HG02970 (cell line): ENCODE measurements around the gene CAPN12.

Source experiments
- ATAC-seq: cut with Tn5 transposase; IDR thresholded peaks from one replicate; pipeline ENCODE4 v1.9.1; 2021; ENCODE audit warnings: mild to moderate bottlenecking, moderate library complexity, moderate number of reproducible peaks; ENCODE audit not compliant: unreplicated experiment, low FRiP score

CAPN12 gene

DNA sequence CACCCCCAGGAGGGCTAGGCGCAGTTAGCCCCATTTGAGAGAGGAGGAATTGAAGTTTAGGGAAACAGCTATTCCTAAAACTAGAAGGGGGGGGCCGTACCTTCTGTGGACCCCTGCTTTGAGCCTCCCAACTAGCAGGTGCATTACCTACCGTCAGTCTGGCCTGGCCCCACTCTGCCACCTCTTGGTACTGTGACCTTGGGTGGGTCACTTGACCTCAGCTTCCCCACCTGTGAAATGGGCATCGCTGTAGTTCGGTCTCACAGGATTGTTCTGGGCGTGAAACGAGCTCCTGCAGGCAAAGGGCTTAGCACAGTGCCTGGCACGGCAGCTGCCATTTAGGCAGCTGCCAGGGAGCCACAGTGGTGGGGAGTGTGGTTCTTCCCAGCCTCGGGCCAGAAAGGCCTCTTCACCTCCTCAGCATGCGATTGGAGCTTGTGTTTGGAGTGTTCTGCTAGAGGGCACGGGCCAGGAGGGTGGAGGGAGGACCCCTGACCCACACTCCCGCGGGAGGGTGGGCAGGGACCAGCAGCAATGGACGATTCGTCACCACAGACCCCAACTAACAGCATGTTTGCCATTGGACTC is 32.0 kb downstream of the CAPN12 start:
- ATAC-seq: no peak

DNA sequence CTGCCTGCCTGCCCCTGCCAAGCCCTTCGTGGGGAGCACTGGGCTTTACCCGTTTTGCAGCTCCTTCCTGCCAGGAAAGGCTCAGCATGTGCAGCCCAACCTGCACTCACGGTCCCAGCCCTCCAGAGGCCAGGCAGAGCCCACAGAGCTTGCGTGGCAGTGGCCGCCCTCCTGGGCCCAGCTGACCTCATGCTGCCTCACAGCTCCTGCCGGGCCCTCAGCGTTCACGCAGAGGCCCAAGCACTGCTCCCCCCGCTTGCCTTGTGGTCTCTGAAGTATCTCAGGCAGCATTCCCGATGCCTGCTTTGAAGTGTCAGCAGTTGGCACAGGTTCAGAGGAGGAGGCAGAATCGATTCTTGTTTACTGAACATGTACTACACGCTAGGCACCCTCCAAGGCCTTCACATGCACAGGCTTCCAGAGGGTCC is 32.5 kb downstream of the CAPN12 start:
- ATAC-seq: no peak

DNA sequence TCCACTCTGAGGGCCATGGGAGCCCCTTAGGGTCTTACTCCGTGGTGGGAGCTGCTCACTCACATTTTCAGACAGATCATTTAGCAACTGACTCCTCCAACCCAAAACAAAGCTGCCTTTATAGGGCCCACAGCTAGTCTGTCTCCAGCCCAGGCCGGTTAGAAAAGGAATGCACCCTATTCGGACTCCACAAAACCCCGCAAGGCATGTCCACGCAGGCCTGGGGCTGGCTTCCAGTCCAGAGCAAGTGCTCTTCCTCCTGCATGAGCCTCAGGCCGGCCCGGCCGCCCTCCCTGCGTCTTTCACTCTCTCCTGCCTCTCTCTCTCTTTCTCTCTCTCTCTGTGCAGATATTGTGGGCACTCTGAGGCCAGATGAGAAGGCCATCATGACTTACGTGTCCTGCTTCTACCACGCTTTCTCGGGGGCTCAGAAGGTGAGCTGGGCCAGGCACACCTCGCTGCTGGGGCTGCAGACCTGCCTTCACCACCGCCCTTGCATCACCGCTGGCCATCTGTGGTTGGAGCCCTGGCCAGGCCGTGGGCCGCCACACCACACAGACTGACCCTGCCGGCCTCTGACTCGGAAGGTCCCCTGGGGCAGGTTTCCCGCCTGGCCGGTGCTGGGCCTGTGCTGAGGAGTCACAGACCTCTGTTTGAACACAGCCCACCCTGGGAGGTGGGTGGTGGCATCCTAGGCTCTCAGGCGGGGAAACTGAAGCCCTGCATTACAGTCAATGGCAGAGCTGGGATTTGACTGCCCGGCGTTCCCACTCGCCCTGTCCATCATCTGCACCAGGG is 33.1 kb downstream of the CAPN12 start:
- no peak for ATAC-seq

DNA sequence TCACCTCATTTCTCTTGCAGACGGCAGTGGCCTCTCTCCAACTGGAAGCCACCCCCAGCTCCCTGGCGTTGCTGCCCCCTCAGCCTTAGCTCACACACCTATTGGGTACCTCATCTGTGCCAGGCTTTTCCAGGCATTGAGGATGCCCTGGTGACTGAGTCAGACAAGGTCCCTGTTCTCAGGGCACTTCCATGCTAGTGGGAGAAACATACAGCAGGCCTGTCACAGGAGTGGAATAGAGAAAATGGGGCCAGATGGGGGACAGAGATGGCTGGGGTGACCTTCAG is 33.9 kb downstream of the CAPN12 start:
- no peak for ATAC-seq

DNA sequence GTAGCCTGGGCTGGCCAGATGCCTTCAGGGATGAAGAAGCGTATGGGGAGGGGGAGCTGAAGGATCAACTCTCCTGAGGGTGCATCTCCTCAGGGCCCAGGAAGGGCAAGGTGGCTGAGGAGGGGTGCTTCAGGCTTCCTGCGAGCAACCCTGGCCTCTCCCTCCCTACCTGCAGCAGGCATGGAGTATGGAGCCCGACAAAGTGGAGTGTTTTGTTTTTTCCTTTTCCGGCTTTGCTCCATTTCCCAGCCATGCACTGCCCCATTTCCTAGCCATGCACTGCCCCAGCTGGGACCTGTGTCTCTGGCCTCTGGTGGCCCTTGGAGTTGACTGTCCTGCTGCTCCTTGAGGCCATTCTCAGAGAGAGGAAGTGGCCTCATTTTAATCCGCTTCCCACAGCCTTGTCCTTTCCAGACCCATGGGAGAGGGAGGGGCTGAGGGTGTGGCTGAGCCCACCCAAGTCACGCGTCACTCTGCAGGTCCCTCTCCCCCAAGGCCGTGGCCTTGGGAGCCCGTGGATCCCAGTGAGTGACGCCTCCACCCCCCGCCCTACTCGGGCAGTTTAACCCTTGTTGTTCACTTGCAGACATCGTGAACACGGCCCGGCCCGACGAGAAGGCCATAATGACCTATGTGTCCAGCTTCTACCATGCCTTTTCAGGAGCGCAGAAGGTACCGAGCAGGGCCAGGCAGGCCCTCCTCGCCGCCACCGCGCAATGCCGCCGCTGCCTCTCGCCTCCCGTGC is 34.4 kb downstream of the CAPN12 start:
- no peak for ATAC-seq

DNA sequence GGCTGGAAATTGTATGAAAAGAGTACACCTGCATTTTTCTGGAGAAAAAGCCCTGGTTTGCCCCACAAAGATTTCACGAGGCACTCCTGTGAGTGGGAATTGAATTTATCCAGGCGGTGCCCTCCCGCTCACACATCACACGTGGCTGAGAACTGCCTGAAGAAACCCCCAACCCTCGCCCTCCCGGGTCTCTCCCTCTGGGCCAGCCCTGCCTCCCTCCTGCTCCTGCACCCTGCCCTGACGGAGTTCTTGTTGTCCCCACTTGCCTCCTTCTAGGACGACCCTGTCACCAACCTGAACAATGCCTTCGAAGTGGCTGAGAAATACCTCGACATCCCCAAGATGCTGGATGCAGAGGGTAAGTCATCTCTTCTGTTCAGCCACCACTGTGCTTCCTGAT is 35.2 kb downstream of the CAPN12 start:
- ATAC-seq: no peak

DNA sequence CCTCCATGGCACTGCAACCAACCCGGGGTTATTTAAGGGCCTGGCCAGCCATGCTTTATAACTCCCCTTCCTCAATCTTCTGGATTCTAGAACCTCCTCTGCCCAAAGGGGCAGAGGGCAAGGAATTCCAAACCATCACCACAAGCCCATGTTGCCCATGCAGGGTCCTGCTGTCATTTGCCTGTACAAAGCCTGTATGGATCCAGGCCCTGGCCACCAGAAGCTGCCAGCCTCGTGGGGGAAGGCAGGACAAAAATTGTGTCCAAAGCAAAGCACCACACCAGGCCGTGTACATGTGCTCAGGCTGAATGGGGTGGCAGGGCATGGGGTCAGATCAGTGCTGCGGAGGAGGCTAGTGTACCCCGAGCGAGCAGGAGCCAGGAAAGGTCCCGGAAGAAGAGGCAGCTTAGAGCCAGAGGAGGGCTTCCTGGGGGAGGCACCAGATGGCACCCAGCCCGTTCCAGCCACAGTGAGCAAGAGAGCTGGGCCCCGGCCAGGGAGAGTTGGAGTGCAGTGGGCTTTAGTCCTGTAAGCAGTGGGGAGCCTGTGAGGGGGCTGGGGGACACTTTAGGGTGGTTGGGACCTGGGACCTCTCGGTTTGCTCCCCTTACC is 35.8 kb downstream of the CAPN12 start:
- no peak for ATAC-seq

DNA sequence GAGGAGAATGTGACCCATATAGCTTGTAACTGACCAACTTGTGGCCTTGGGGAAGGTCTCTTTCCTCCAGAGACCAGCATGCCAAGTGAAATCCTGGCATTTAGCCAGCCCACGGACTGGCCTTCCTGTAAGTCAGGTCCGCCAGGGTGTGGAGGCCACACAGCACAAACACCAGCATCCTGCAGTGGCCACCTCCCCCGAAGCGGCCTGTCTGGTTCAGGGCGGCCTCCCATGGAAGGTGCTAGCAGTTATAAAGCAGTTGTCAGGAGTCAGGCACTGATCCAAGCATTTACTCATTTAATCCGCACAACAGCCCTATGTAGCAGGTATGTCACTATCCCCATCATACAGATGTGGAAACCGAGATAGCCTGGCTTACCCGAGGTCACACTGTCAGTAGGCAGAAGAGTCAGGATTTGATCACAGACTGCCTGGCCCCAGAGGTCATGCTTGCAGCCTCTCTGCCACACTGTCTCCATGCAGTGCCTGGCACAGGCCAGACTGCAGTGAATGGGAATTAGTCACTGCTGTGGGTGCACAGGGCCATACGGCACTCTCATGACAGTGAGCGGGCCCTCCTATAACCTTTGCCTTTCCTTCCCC is 36.7 kb downstream of the CAPN12 start:
- no peak for ATAC-seq

DNA sequence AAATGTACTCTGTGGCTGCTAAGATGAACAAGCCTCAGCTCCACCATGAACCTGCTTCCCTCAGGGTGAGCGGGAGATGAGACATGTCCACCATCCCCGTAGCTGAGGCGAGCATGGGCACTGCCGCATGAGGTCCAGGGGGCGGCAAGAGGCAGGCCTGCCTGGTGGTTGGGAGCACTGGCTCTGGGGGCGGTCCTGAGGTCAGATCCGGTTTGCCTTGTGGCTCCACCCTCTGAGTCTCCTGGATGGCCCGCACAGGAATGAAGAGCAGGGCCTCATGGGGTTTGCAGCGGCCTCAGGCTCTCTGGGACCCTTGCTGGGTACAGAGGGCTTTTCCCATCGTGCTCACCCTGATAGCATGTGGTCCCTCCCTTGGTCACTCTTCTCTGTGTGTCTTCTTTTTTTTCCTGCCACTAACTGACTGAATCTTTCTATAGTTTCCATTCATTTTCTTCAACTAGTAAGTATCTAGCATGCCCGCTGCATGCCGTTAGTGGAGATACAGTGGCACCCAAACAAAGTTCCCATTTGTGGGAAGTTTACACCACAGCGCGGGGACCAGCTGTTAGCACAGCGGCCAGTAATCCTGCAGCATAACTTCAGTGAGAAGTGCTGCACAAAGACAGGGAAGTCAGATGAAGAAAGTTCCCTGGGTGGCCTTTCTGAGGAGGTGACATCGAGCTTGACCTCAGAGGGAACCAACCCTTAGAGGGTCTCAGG is 37.3 kb downstream of the CAPN12 start:
- no peak for ATAC-seq

DNA sequence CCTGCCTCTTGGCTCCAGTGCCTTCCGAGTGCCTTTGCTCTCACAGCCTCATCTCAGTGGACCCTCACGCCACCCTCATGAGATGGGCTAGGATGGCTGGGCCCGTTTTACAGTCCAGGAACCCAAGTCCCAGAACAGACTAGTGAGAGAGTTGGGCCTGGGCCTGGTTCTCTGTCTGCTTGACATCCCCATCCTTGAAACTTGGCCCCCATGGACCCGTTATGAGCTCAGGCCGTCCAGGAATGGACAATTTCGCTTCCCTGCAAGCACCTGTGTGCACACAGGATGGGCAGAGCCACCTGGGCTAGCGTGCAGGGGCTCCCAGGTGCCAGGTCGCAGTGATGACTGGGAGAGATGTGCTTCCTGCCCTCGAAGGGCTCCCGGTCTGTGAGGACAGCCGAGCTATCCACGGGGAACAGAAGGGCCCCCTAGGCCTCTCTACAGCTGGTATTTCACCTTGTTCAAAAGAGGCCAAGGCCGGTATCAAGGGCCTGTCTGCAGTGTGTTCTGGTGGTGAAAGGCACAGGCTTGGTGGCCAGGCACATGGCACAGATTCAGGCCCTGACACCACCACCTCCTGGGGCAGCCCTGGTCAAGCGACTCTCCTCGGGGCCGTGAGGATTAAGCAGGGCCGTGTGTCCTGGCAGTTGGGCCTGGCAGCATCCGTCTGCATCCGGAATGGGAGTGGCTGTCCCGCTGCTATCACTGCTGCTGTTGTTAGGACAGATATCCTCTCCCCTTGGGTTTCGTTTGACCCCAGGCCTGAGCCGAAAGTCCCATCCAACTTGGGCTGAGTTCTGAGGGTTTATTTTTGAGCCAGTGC is 38.9 kb downstream of the CAPN12 start:
- ATAC-seq: no peak

DNA sequence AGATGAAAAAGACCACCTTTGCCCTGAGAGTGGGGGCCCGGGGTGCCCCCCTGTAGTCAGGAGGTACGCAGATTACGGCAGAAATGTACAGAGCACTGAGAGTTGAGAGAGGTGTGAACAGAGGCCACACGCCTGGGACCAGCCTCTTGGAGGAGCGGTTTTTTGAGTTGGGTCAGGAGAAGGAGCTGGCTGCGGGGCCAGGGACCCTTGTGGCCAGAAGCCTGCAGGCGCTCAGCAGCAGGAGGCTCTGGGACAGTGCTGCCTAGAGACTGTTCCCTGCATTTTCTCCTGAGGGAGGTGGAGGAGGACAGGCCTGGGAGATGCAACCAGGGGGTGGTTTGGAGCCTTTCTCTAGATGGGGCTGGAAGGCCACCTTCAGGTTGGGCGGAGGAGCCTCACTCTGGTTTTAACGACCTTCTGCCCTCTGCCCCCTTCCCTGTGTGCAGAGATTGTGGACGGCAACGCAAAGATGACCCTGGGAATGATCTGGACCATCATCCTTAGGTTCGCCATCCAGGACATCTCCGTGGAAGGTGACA is 39.7 kb downstream of the CAPN12 start:
- ATAC-seq: no peak

DNA sequence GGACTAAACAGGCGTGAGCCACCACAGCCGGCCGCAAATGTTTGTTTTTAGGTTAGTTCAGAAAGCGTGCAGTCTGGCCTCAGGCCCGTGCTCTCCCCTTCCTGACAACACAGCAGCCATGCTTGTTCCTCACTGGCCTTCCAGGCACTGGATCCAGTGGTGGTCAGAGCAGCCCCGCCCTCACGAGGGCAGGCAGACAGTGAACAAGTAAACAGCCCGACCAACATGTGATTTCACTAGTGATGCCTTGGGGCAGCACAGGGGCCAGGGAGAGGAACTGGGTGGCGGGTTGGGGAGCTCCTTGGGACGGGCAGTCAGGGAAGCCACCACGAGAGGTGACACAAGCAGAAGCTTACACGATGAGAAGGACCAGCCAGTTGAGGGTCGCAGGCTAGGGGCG is 40.8 kb downstream of the CAPN12 start:
- ATAC-seq: no peak

DNA sequence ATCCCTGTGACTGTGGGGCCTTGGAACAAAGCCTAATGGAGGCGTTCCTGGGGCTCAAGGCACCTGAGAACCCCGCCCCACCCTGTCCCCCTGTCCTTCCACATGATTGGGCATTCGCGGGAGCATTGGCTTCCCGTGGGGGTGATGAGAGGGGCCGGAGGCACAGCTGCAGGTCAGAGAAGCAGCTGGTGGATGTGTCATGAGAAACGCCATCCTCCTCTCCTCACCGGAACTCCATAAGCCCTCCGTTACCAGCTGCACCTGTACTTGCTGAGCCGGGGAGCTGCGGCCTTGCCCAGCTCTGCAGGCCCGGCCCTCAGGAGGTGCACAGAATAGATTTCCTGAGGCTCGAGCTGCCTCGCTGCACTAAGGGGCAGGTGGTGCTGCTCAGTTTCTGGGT is 42.0 kb downstream of the CAPN12 start:
- no peak for ATAC-seq

DNA sequence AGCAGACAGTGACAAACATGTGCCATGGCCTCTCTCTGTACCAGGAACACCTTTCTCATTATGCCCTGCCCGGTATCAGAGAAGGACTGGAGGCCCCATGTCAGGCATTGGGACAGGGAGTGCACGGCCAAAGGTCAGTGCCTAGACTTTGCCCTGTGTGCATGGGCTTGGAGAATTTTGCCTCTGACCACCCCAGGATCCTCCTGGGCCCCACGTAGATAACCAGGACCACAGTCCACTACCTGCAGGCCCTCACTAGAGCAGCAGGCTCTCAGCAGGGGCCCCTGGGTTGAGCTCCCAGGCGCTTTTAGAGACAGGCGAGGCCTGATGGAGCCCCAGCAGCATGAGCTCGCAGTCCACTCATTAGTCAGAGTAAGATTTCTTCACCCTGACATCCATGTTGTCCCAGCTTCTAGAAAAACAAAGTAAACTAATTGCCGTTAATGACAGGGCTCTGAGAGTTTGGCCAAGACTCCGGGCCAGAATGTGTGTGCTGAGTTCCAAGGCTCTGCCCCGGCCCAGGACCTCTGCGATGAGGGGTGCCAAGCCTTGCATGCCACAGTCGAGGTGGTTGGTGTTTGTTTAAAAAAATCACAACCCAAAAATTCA is 42.7 kb downstream of the CAPN12 start:
- no peak for ATAC-seq

DNA sequence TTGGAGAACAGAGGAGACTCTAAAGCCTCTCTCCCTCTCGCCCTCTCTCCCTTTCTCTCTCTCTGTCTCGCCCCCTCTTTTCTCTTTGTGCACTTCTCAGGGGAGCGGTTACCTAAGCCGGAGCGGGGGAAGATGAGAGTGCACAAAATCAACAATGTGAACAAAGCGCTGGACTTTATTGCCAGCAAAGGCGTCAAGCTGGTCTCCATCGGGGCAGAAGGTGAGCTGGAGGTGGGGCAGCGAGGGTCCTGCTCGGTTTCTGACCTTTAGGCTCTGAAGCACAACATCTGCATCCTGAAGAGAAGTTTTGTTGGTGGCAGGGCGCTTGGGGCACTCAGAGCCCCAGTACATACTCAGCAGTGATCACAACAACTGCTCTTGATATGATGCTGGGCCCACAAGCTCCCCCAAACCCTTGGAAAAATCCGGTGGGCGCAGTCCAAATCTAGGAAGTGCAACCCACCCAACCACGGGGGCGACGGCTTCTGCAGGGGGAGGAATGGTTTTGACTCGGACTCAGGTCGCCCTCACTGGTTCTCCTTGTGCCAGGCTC is 43.3 kb downstream of the CAPN12 start:
- no peak for ATAC-seq

DNA sequence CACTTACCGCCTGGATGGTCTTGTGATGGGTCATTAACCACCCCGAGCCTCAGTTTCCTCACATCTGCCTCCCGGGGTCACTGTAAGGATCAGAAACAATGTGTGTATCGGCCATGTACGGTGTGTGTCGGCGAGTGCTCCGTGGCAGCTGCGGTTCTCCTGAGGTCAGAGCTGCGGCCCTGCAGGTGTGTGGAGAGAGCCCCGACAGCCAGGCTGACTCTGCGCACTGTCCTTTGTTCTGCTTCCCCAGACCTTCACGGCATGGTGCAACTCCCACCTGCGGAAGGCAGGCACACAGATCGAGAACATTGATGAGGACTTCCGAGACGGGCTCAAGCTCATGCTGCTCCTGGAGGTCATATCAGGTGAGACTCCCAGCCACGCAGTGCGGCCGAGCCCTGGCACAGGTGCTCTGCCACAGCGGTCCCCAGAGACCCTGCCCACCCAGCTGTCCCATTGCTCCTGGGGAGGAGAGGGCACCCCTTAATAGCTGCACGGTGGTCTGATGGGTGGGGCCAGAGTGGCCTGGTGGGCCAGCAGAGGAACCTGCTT is 43.8 kb downstream of the CAPN12 start:
- no peak for ATAC-seq

DNA sequence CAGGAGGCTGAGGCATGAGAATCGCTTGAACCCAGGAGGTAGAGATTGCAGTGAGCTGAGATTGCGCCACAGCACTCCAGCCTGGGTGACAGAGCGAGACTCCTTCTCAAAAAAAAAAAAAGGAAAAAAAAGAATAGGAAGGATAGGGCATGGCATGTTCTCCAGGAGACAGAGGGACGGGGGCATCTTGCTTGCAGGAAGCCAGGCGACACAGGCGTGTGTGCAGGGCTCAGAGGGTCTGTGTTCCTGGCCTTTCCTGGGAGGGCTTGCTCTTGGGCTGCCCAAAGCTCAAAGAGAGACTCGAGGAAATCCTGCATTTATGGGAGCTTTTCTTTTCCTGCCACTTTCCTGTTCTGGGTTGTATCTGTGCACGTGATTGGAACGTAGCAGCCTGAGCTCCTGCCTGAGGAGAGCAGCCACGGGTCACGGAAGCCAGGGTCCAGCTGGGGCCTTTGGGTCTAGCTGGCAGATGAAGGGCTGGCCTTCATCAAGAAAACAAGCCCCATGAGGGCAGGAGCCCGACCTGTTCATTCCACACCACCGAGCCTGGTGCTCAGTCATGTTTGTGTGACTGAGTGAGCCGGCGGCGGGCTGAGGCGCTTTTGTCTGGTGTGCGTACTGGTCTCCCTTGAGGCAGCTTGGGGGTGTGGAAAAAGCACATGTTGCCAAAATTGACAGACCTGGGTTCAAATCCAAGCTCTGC is 44.5 kb downstream of the CAPN12 start:
- no peak for ATAC-seq

DNA sequence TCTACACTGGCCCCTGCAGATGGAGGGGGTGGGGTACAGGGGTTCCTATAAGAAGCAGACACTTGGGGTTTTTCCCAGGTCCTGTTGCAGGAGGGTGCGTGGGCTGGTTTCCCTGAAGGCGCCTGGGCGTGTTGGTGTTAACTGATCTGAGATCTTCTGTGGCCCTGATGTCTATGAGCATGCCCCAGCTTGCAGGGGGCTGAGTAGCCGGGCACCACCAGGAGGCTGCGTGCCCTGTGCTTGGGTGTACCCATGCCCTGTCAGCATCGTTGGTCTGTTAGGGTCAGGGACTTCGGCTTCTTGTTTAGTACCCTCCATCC is 45.3 kb downstream of the CAPN12 start:
- ATAC-seq: no peak
